ENCODE measurements around the gene IL37. TPM values are rescaled to one million over a fixed set of nuclear protein-coding genes. Genes with fewer than 3 reads are reported as not detected.

The IL37 gene, protein sequence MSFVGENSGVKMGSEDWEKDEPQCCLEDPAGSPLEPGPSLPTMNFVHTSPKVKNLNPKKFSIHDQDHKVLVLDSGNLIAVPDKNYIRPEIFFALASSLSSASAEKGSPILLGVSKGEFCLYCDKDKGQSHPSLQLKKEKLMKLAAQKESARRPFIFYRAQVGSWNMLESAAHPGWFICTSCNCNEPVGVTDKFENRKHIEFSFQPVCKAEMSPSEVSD
- polyA plus RNA-seq (2013, experiment 1 of 2): not detected
- polyA plus RNA-seq (2013, experiment 2 of 2): not detected

DNA sequence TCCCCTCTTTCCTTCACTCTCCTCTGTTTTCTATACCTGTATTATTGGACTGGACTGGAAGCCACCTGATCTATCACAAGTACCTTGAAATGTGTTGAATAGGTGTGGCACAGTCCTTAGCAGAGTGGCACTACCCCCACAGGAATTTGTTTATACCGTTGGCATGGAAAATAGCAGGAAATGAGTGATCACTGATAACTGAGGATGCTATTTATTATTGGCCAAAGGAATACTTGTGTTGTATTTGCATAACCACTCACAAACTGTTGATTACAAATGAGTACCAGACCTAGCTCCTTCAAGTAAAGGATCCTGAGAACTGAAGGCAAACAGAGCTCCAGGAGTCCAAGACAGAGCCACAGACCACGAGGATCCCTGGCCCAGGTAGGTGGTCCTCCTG is at the start of gene IL37:
TSS of gene IL37 (plus strand) at position 301 of the 400 bp plus-strand sequence. CDS start 1,848 bp downstream, outside the sequence.
- Histone ChIP-seq H3K27ac (ENCODE audit: low read depth, low read length, severe bottlenecking) (no peak within 1 kb of the TSS), H3K36me3 (ENCODE audit: control insufficient read depth, insufficient read depth, low read length) (no peaks in the 10 kb centered on the region), H3K9me3 (ENCODE audit: control insufficient read depth, low read length) (no peaks in the 10 kb centered on the region), H3K4me3 (ENCODE audit: extremely low read depth, insufficient read depth, low read length, poor library complexity, severe bottlenecking) (no peak within 1 kb of the TSS), H3K4me1 (ENCODE audit: control insufficient read depth, insufficient read depth, low read length, poor library complexity, severe bottlenecking) (no peaks in the 10 kb centered on the region)
- 31 to 63% methylated on average over 1 to 2 of the region's 2 CpGs for WGBS, 2 experiments (ENCODE audit: insufficient coverage in 2 of 2)

DNA sequence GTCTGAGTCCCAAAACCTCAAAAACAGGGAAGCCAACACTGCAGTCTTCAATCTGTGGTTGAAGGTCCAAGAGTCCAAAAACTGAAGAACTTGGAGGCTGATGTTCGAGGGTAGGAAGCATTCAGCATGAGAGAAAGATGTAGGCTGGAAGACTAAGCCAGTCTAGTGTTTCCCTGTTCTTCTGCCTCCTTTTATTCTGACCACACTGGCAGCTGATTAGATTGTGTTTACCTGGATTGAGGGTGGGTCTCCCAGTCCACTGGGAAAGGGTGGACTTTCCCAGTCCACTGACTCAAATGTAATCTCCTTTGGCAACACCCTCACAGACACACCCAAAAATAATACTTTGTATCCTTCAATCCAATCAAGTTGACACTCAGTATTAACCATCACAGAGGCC is 46.9 kb upstream of the IL37 start:
- Histone ChIP-seq H3K27ac (ENCODE audit: low read depth, low read length, severe bottlenecking) (no peak overlapping the region), H3K4me3 (ENCODE audit: extremely low read depth, insufficient read depth, low read length, poor library complexity, severe bottlenecking) (no peak overlapping the region), H3K4me1 (ENCODE audit: control insufficient read depth, insufficient read depth, low read length, poor library complexity, severe bottlenecking) (no peaks in the 10 kb centered on the region), H3K9me3 (ENCODE audit: control insufficient read depth, low read length) (peaks cover 41% of the 10 kb centered on the region), H3K36me3 (ENCODE audit: control insufficient read depth, insufficient read depth, low read length) (no peaks in the 10 kb centered on the region)
- WGBS, 2 experiments (ENCODE audit: insufficient coverage in 2 of 2): 78% methylated on average over 1 of the region's 1 CpG; no CpG with 5 or more reads in 1 of the 2 experiments

- peaks cover 37% of the 10 kb centered on the region for H3K9me3 ChIP-seq (ENCODE audit: control insufficient read depth, low read length)
- H3K36me3 ChIP-seq (ENCODE audit: control insufficient read depth, insufficient read depth, low read length): no peaks in the 10 kb centered on the region
- H3K4me3 ChIP-seq (ENCODE audit: extremely low read depth, insufficient read depth, low read length, poor library complexity, severe bottlenecking): no peak overlapping the region
- WGBS, 2 experiments (ENCODE audit: insufficient coverage in 2 of 2): 94 to 97% methylated on average over 4 to 5 of the region's 8 CpGs
- no peak overlapping the region for H3K27ac ChIP-seq (ENCODE audit: low read depth, low read length, severe bottlenecking)
- no peaks in the 10 kb centered on the region for H3K4me1 ChIP-seq (ENCODE audit: control insufficient read depth, insufficient read depth, low read length, poor library complexity, severe bottlenecking)
These were observed 44.7 kb upstream of the IL37 start for GRCh38 chr2:112866128-112866835.

GRCh38 chr2:112867701-112868631 is 43.0 kb upstream of the IL37 start:
- Histone ChIP-seq H3K4me1 (ENCODE audit: control insufficient read depth, insufficient read depth, low read length, poor library complexity, severe bottlenecking) (no peaks in the 10 kb centered on the region), H3K27ac (ENCODE audit: low read depth, low read length, severe bottlenecking) (no peak overlapping the region), H3K9me3 (ENCODE audit: control insufficient read depth, low read length) (peaks cover 28% of the 10 kb centered on the region), H3K4me3 (ENCODE audit: extremely low read depth, insufficient read depth, low read length, poor library complexity, severe bottlenecking) (no peak overlapping the region), H3K36me3 (ENCODE audit: control insufficient read depth, insufficient read depth, low read length) (no peaks in the 10 kb centered on the region)
- WGBS, 2 experiments (ENCODE audit: insufficient coverage in 2 of 2): 87 to 91% methylated on average over 4 to 6 of the region's 7 CpGs

DNA sequence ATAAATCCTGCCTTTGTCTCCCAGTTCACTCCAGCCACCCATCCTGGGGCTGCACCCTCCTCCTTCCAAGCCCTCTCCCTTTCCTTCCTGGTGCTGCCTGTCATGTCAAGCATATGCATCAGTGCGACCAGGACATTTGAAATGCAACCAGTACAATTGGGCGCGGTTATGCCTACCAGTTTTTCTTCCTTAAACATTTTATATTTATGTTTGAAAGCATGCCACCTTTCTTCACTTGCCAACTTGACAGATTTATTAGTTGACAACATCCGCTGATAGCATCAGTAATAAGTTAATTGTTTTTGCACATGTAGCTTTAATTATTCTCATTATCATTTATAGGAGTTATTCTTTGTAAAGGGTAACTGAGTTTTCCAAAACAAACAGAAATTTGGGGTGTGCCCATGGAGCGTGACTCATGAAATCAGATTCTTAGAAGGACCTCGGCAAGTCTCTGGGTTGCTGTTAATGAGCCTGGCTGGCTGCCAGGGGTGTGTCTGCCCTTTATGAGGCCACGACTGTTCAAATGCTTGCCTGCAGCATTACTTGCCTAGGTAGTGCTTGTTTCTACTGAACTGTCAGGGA is 41.6 kb upstream of the IL37 start:
- H3K27ac ChIP-seq (ENCODE audit: low read depth, low read length, severe bottlenecking): no peak overlapping the region
- 74 to 86% methylated on average over 4 to 5 of the region's 7 CpGs for WGBS, 2 experiments (ENCODE audit: insufficient coverage in 2 of 2)
- H3K9me3 ChIP-seq (ENCODE audit: control insufficient read depth, low read length): peaks cover 21% of the 10 kb centered on the region
- no peak overlapping the region for H3K4me3 ChIP-seq (ENCODE audit: extremely low read depth, insufficient read depth, low read length, poor library complexity, severe bottlenecking)
- no peaks in the 10 kb centered on the region for H3K36me3 ChIP-seq (ENCODE audit: control insufficient read depth, insufficient read depth, low read length)
- H3K4me1 ChIP-seq (ENCODE audit: control insufficient read depth, insufficient read depth, low read length, poor library complexity, severe bottlenecking): no peaks in the 10 kb centered on the region

DNA sequence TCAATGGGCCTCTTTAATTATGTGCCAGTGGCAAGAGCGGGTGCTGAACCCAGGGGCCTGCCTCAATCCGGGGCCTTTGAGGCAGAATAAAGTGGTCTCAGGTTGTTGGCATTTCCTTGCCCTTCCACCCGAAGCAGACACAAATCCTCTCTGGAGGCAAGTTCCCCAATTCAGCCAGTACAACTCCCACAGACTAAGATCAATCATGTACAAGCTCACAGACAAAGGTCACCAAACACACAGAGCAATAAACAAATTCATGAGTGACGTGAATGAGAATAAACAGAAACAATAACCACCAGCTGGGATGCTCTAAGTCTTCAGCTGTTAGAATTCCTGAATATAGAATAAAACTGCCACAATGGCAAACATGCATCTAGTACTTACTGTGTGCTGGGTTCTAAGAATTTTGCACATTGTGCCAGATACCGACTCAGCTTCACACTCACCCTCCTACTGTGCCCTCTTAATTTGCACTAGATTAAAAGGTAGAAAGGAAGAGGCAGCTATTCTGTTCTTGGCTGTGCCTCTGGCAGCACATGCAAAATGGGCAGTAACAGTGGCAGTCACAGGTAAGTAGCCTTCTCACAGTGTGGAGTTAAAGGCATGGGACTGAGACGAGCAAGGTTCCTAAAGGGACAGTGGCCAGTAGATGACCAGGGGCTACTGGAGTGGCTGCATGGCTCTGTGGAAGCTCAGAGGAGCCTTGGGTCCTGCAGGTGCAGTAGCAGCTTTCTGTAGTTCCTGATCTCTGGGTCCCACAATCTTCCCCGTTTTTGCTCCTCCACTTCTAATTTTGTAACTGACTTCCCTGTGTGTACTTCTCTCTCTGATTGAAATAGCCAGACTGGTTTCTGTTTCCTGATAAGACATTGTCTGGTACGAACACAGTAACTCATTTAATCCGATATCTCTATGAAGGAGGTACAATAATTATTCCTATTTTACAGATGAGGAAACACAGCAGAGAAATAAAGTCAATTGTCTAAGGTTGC is 39.8 kb upstream of the IL37 start:
- H3K4me1 ChIP-seq (ENCODE audit: control insufficient read depth, insufficient read depth, low read length, poor library complexity, severe bottlenecking): no peaks in the 10 kb centered on the region
- H3K9me3 ChIP-seq (ENCODE audit: control insufficient read depth, low read length): peaks cover 10% of the 10 kb centered on the region
- H3K36me3 ChIP-seq (ENCODE audit: control insufficient read depth, insufficient read depth, low read length): no peaks in the 10 kb centered on the region
- 76 to 82% methylated on average over 5 of the region's 9 CpGs for WGBS, 2 experiments (ENCODE audit: insufficient coverage in 2 of 2)
- H3K4me3 ChIP-seq (ENCODE audit: extremely low read depth, insufficient read depth, low read length, poor library complexity, severe bottlenecking): no peak overlapping the region
- no peak overlapping the region for H3K27ac ChIP-seq (ENCODE audit: low read depth, low read length, severe bottlenecking)

DNA sequence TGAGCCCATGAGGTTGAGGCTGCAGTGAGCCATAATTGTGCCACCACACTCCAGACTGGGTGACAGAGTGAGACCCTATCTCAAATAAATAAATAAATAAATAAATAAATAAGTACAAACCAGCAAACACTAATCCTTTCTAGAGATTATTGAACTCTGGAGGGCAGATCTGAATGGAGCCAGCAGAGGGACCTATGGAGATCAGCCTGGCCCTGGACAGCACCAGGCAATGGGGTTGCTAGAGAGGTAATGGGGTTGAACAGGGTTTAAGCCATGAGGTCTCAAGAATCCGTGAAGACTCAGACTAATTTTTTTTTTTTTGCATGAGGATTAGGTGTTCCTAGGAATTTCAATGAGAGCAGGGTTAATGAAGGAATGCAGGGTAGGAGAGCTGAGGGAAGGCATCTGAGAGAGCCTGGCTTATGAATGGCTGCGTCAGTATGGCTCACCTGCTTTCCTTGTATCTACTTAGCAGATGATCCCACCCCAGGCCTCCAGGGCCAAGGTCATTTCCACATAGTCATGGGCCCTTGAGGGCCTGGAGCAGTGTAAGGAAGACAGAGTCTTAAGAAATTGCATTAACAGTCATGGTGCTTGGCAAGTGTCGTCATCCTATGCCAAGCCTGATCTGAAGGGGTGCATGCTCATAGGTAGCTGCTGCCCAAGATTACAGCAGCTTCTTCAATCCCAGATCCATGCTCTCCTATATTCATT is 34.6 kb upstream of the IL37 start:
- no peaks in the 10 kb centered on the region for H3K36me3 ChIP-seq (ENCODE audit: control insufficient read depth, insufficient read depth, low read length)
- no peaks in the 10 kb centered on the region for H3K9me3 ChIP-seq (ENCODE audit: control insufficient read depth, low read length)
- H3K4me1 ChIP-seq (ENCODE audit: control insufficient read depth, insufficient read depth, low read length, poor library complexity, severe bottlenecking): peaks cover 15% of the 10 kb centered on the region
- WGBS, 2 experiments (ENCODE audit: insufficient coverage in 2 of 2): 83 to 93% methylated on average over 2 to 3 of the region's 3 CpGs
- H3K27ac ChIP-seq (ENCODE audit: low read depth, low read length, severe bottlenecking): no peak overlapping the region
- no peak overlapping the region for H3K4me3 ChIP-seq (ENCODE audit: extremely low read depth, insufficient read depth, low read length, poor library complexity, severe bottlenecking)

DNA sequence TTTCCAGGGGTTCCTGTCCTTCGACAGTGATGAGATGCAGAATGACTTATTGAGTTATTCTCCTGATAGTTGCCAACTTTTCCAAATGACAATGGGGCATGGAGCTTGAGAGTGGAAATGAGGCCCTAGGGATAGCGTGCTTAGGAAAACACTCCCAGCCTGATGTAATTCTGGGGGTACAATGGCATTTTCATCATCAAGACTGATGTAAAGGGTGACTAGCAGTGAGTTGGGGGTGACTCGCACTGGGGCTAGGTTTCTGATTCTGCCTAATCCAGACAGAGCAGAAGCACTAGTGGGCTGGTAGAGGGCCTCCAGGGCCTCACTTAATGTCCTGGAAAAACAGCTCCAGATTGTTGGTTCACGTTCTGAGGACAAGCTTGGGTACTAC is 34.0 kb upstream of the IL37 start:
- WGBS, 2 experiments (ENCODE audit: insufficient coverage in 2 of 2): 84 to 91% methylated on average over 3 to 4 of the region's 4 CpGs
- Histone ChIP-seq H3K36me3 (ENCODE audit: control insufficient read depth, insufficient read depth, low read length) (no peaks in the 10 kb centered on the region), H3K27ac (ENCODE audit: low read depth, low read length, severe bottlenecking) (no peak overlapping the region), H3K4me3 (ENCODE audit: extremely low read depth, insufficient read depth, low read length, poor library complexity, severe bottlenecking) (no peak overlapping the region), H3K9me3 (ENCODE audit: control insufficient read depth, low read length) (no peaks in the 10 kb centered on the region), H3K4me1 (ENCODE audit: control insufficient read depth, insufficient read depth, low read length, poor library complexity, severe bottlenecking) (peaks cover 17% of the 10 kb centered on the region)

GRCh38 chr2:112877423-112877822 is 33.5 kb upstream of the IL37 start:
- WGBS, 2 experiments (ENCODE audit: insufficient coverage in 2 of 2): 96 to 98% methylated on average over 5 of the region's 6 CpGs
- no peaks in the 10 kb centered on the region for H3K9me3 ChIP-seq (ENCODE audit: control insufficient read depth, low read length)
- peaks cover 17% of the 10 kb centered on the region for H3K4me1 ChIP-seq (ENCODE audit: control insufficient read depth, insufficient read depth, low read length, poor library complexity, severe bottlenecking)
- H3K36me3 ChIP-seq (ENCODE audit: control insufficient read depth, insufficient read depth, low read length): no peaks in the 10 kb centered on the region
- no peak overlapping the region for H3K27ac ChIP-seq (ENCODE audit: low read depth, low read length, severe bottlenecking)
- no peak overlapping the region for H3K4me3 ChIP-seq (ENCODE audit: extremely low read depth, insufficient read depth, low read length, poor library complexity, severe bottlenecking)
